Prostate gland (tissue), 2 donors: Measurements from ENCODE around the gene TPP1. TPM values are rescaled to one million over a fixed set of nuclear protein-coding genes. Genes with fewer than 3 reads are reported as not detected.

Source experiments
- DNase-seq: peaks from one replicate; pipeline ENCODE4 v3.0.0-alpha.2; 2019; ENCODE audit warnings: low spot score
- H3K27ac ChIP-seq, 2 donors: fragments of 200-600 bp; sonication (generic); 2 replicates each; pipeline ENCODE4 v1.5.1; 2017 to 2019
- H3K27me3 ChIP-seq: fragments of 200-600 bp; sonication (generic); replicated peaks from 2 replicates; pipeline ENCODE4 v1.5.1; 2019; ENCODE audit not compliant: insufficient read depth
- H3K36me3 ChIP-seq, 2 donors: fragments of 200-600 bp; sonication (generic); 1 replicate in 1 of 2; 2 replicates in 1 of 2; pipeline versions ENCODE4 v1.5.1 to v1.8.1; 2017 to 2019
- H3K4me1 ChIP-seq: fragments of 200-600 bp; sonication (generic); replicated peaks from 2 replicates; pipeline ENCODE4 v1.5.1; 2019
- H3K4me3 ChIP-seq, 2 donors: fragments of 200-600 bp; sonication (generic); 2 replicates each; pipeline ENCODE4 v1.5.1; 2017 to 2019
- H3K9me3 ChIP-seq: fragments of 200-600 bp; sonication (generic); 2 replicates; pipeline ENCODE4 v1.5.1; 2017
- POLR2A ChIP-seq: fragments of 450-650 bp; IDR thresholded peaks from one replicate; pipeline ENCODE4 v1.6.1; 2016; ENCODE audit warnings: antibody characterized with exemption, mild to moderate bottlenecking
- POLR2AphosphoS5 ChIP-seq: sonication (generic); formaldehyde crosslinking; IDR thresholded peaks from one replicate; pipeline ENCODE4 v1.6.1; 2017; ENCODE audit warnings: antibody characterized with exemption
- WGBS: methylation state at CpG from one replicate; pipeline ENCODE4 v1.1.5; 2018; 5-methylcytosine and 5-hydroxymethylcytosine counted together
- intact Hi-C: fragments of 100-400 bp; cut with DNase I; formaldehyde crosslinking; loops from one replicate; pipeline ENCODE4 v1.14.2; 2022
- total RNA-seq, 2 donors: library from RNA; depleted of rRNA; stranded (reverse); fragments of >200 nt; gene quantifications; one replicate each; pipeline ENCODE4 v1.1.0, GENCODE V29; 2016
- TF ChIP-seq, protein P1 (sequence below), 4 experiments: fragments of 200-600 bp in 2 of 4; fragments of 450-650 bp in 2 of 4; sonication (generic) in 2 of 4; IDR thresholded peaks; 1 replicate in 3 of 4; 2 replicates in 1 of 4; pipeline ENCODE4 v1.5.1; 2016 to 2019; ENCODE audit warnings: antibody characterized with exemption in 4 of 4, mild to moderate bottlenecking in 2 of 4, moderate library complexity in 2 of 4

Gene TPP1
- total RNA-seq, 2 donors from 2014 or later, result 94.6 to 147 TPM

DNA sequence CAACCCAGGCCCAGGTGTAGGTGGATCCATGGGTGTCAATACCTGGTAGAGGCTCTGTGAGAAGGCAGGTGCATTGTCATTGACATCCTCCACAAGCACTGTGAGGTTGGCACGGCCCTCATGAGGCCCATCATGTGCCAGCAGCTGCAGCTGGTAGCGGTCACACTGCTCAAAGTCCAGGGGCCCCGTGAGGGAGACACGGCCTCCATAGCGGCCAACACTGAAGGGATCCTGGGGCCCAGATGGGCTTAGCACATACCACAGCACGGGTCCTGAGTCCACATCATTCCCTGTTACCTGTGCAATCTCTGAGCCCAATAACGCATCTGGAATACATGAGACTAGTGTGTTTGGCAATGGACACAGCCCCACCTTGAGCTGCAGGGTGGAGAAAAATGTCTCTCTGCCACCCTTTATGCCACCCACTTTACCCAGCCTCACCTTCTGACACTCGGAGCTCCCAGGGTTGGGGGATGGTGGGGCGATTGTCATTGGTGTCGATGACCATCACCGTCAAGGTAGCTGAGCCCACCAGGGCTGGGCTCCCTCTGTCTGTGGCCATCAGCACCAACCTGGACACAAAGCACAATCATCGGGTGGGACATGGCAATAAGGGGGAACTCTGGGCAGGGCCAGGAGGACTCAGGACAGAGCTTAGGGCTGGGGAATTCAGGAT is 6.1 kb upstream of the TPP1 start:
- H3K36me3 ChIP-seq, result no peaks in the 10 kb centered on the region
- intact Hi-C loops, result no loop called here
- no peak overlapping the region for H3K27ac ChIP-seq
- TF ChIP-seq, protein P1, sequence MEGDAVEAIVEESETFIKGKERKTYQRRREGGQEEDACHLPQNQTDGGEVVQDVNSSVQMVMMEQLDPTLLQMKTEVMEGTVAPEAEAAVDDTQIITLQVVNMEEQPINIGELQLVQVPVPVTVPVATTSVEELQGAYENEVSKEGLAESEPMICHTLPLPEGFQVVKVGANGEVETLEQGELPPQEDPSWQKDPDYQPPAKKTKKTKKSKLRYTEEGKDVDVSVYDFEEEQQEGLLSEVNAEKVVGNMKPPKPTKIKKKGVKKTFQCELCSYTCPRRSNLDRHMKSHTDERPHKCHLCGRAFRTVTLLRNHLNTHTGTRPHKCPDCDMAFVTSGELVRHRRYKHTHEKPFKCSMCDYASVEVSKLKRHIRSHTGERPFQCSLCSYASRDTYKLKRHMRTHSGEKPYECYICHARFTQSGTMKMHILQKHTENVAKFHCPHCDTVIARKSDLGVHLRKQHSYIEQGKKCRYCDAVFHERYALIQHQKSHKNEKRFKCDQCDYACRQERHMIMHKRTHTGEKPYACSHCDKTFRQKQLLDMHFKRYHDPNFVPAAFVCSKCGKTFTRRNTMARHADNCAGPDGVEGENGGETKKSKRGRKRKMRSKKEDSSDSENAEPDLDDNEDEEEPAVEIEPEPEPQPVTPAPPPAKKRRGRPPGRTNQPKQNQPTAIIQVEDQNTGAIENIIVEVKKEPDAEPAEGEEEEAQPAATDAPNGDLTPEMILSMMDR (IDR thresholded peaks at IDR 0.05), result no peak
- TF ChIP-seq POLR2AphosphoS5 (no peak), POLR2A (no peak)
- no peaks in the 10 kb centered on the region for H3K4me1 ChIP-seq
- H3K9me3 ChIP-seq, result no peaks in the 10 kb centered on the region
- 90% methylated on average over 12 of the region's 12 CpGs for WGBS
- H3K4me3 ChIP-seq, result no peak overlapping the region
- DNase-seq, result no peak
- H3K27me3 ChIP-seq, result no peaks in the 10 kb centered on the region

DNA sequence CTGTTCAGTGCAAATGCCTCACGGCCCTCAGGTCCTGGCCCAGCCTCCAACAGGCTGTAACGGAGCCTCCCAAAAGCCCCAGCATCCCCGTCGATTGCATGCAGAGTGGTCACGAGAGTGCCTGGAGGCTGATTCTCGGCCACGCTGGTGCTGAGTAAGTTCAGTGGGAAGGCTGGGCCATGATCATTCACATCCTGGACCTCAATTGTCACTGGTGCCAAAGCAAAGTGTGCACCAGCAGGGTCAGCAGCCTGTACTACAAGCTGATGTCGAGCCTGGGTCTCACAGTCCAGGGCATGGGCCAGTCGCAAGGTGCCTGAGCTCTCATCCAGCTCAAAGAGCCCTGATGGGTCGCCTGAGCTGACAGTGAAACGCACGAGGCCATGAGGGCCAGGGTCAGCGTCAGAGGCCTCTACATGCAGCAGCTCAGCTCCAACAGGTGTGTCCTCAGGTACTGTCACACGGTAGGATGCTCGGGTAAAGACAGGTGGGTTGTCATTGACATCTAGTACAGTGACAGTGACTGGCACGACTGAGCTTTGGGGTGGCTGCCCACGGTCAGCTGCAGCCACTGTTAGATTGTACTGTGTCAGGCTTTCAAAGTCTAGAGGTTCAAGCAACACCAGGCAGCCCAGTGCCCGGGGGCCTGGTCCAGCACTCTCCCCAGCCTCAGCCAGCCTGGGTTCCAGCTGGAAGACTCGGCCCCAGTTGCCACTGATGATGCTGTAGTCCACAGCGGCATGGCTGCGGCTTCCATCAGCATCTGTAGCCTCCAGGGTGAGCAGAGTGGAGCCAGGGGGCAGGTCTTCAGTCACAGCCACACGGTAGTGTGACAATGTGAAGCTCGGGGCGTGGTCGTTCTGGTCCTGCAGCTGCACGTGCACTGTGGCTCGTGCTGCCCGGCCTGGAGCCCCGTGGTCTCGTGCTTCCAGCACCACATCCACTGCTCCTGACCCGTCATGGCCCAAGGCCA is 4.5 kb upstream of the TPP1 start:
- intact Hi-C loops, result no loop called here
- H3K27ac ChIP-seq, result no peak overlapping the region
- no peaks in the 10 kb centered on the region for H3K4me1 ChIP-seq
- H3K27me3 ChIP-seq, result no peaks in the 10 kb centered on the region
- 86% methylated on average over 31 of the region's 31 CpGs for WGBS
- no peaks in the 10 kb centered on the region for H3K36me3 ChIP-seq
- no peak overlapping the region for H3K4me3 ChIP-seq
- DNase-seq, result no peak
- no peaks in the 10 kb centered on the region for H3K9me3 ChIP-seq
- TF ChIP-seq POLR2A (no peak), POLR2AphosphoS5 (no peak)
- TF ChIP-seq, protein P1 (IDR thresholded peaks at IDR 0.05), result no peak

DNA sequence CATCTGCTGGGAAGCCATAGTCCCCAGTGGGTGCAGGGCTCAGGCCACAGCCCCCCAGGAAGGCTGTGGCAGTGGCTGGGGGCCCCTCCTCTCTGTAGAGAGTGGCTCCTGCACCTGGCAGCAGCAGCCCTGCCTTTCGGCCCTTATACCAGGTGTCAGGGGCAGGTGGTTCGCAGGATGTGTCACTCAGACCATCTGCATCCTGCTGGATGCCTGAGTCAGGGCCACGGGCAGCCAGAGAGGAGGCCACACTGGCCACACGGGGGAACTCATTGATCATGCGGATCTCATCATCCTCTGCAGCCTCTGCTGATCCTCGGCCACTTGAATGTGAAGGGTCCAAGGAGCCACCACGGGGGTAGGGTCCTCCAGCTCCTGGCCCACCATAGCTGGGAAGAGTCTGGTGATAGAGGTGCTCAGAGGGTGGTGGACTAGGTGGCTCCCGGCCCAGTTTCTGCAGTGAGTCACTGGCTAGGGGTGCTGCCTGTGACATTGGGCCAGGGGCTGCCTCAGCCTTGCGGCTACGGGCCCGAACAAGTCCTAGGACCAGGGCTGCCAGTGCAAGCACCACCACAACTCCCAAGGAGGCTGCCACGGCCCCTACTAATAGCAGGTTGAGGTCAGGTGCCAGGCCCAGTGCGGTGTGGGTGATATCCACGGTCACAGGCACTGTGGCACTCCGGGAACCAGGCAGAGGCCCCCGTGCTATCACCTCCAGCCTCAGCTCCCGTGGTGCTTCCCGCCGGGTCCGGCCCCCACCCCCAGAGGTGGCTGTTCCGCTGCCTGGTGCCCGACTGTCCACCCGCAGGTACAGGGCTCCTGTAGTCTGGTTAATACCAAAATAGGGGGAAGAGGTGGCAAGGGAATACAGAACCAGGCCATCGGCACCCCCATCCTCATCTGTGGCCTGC is 3.3 kb upstream of the TPP1 start:
- TF ChIP-seq POLR2A, result no peak
- no peak for TF ChIP-seq POLR2AphosphoS5
- TF ChIP-seq, protein P1 (IDR thresholded peaks at IDR 0.05), result no peak
- intact Hi-C loops, result no loop called here
- no peak overlapping the region for H3K27ac ChIP-seq
- no peak overlapping the region for H3K4me3 ChIP-seq
- H3K36me3 ChIP-seq, result no peaks in the 10 kb centered on the region
- WGBS, result 91% methylated on average over 21 of the region's 24 CpGs
- DNase-seq, result no peak
- no peaks in the 10 kb centered on the region for H3K4me1 ChIP-seq
- no peaks in the 10 kb centered on the region for H3K9me3 ChIP-seq
- H3K27me3 ChIP-seq, result no peaks in the 10 kb centered on the region

DNA sequence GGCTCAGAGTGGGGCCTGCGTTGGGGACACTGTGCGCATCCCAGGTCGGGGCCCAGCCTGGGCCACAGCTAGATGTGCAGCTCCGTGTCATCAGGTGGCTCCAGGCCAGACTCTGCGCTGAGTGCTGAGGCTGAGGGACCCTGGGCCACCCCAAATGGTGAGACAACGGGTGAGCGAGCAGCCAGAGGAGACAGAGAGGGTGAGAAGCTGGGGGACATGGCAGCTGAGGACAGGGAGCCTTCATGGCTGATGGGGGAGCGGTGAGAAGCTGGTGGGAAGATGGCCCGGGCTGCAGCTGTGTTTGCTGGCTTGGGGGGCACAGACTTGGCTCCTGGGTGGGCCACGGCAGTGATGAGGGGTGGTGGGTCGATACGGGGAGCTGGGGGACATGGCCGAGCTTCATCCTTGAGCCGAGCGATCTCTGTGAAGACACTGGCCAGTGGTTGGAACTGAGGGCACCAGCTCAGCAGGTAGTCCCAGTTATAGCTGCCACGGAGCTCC is 2.5 kb upstream of the TPP1 start:
- intact Hi-C loops, result no loop called here
- Histone ChIP-seq H3K4me1 (no peaks in the 10 kb centered on the region), H3K4me3 (no peak overlapping the region), H3K27me3 (no peaks in the 10 kb centered on the region), H3K27ac (no peak overlapping the region), H3K36me3 (no peaks in the 10 kb centered on the region), H3K9me3 (no peaks in the 10 kb centered on the region)
- 69% methylated on average over 10 of the region's 16 CpGs for WGBS
- no peak for DNase-seq
- TF ChIP-seq, protein P1 (IDR thresholded peaks at IDR 0.05), result no peak
- TF ChIP-seq POLR2A (no peak), POLR2AphosphoS5 (no peak)
